Sigmoid colon (tissue), 7 donors: ENCODE results near the gene PDPK1. TPM values are rescaled to one million over a fixed set of nuclear protein-coding genes. Genes with fewer than 3 reads are reported as not detected.

ENCODE experiments used
- DNase-seq: peaks from one replicate; pipeline ENCODE4 v3.0.0-alpha.2; 2019
- H3K27ac ChIP-seq, 4 donors: fragments of 200-600 bp; sonication (generic); one replicate each; pipeline ENCODE4 v1.5.1; 2016 to 2019; ENCODE audit warnings: mild to moderate bottlenecking in 1 of 4
- H3K27me3 ChIP-seq, 3 donors: fragments of 200-600 bp; sonication (generic); one replicate each; pipeline ENCODE4 v1.5.1; 2019; ENCODE audit warnings: mild to moderate bottlenecking in 1 of 3
- H3K36me3 ChIP-seq, 4 donors: fragments of 200-600 bp; sonication (generic); one replicate each; pipeline ENCODE4 v1.5.1; 2016 to 2019
- H3K4me1 ChIP-seq, 4 donors: fragments of 200-600 bp; sonication (generic); one replicate each; pipeline ENCODE4 v1.5.1; 2017 to 2019
- H3K4me3 ChIP-seq, 4 donors: fragments of 200-600 bp; sonication (generic); one replicate each; pipeline ENCODE4 v1.5.1; 2017 to 2019; ENCODE audit warnings: mild to moderate bottlenecking in 2 of 4, moderate library complexity in 1 of 4
- H3K9me3 ChIP-seq, 4 donors: fragments of 200-600 bp in 3 of 4; sonication (generic) in 3 of 4; one replicate each; pipeline versions ENCODE4 v1.5.1 to v1.6.1; 2013 to 2019
- EP300 ChIP-seq, 4 donors: sonication (generic); formaldehyde crosslinking; IDR thresholded peaks; one replicate each; pipeline ENCODE4 v1.6.1; 2017; ENCODE audit warnings: antibody characterized with exemption in 4 of 4
- POLR2A ChIP-seq, 2 donors: fragments of 450-650 bp; IDR thresholded peaks; one replicate each; pipeline ENCODE4 v1.6.1; 2016; ENCODE audit warnings: antibody characterized with exemption in 2 of 2, mild to moderate bottlenecking in 2 of 2, moderate library complexity in 2 of 2
- POLR2AphosphoS5 ChIP-seq, 4 donors: sonication (generic); formaldehyde crosslinking; IDR thresholded peaks; one replicate each; pipeline ENCODE4 v1.6.1; 2017; ENCODE audit warnings: antibody characterized with exemption in 4 of 4
- WGBS, 2 donors: extraction: QIAGEN DNeasy Blood & Tissue Kit; methylation state at CpG; one replicate each; pipeline ENCODE4 v1.1.7; 2013; 5-methylcytosine and 5-hydroxymethylcytosine counted together
- intact Hi-C: fragments of 100-400 bp; cut with DNase I; formaldehyde crosslinking; loops from one replicate; pipeline ENCODE4 v1.15.1; 2023
- polyA plus RNA-seq, 3 donors: library from polyadenylated mRNA; stranded (reverse); fragments of 200-250 nt; gene quantifications; one replicate each; pipeline ENCODE4 v1.2.3, GENCODE V29; 2013
- total RNA-seq, 4 donors: library from RNA; depleted of rRNA; stranded (reverse); fragments of >200 nt; gene quantifications; one replicate each; pipeline ENCODE4 v1.1.0, GENCODE V29; 2016
- TF ChIP-seq, protein P1 (sequence below), 4 experiments: fragments of 450-650 bp in 3 of 4; fragments of 200-600 bp in 1 of 4; IDR thresholded peaks; one replicate each; pipeline ENCODE4 v1.5.1; 2016 to 2019; ENCODE audit warnings: antibody characterized with exemption in 4 of 4, mild to moderate bottlenecking in 3 of 4, moderate library complexity in 2 of 4
- donor health status: healthy with polysubstance abuse.
- donor health status: Bipolar disorder and iron deficiency.
- donor health status: healthy.

PDPK1 gene
- total and polyA plus RNA-seq, 7 donors = 22.7 to 32.2 (median 31.0) TPM

- Histone ChIP-seq H3K36me3 (peaks cover 0 to 27% (median 7%) of the 10 kb centered on the region in 4 donors), H3K27ac (peak overlapping the region; percentile 36 to 70 (median 47)), H3K27me3 (no peaks in the 10 kb centered on the region), H3K4me3 (peak overlapping the region in 3 of 4 donors; percentile 1 to 40 (median 35)), H3K4me1 (peaks cover 0 to 45% (median 25%) of the 10 kb centered on the region in 4 donors), H3K9me3 (no peaks in the 10 kb centered on the region)
- WGBS, 2 donors = 40% methylated on average over 23 of the region's 23 CpGs
- intact Hi-C loops = loop anchor here (1.0 to 10.0 kb wide), 5 partner anchors 26 to 226 kb away; partner anchors contain the start of genes ABCA3, CCNF and TBC1D24
- no peak for TF ChIP-seq POLR2A (IDR thresholded peaks at IDR 0.05)
- TF ChIP-seq, protein P1, sequence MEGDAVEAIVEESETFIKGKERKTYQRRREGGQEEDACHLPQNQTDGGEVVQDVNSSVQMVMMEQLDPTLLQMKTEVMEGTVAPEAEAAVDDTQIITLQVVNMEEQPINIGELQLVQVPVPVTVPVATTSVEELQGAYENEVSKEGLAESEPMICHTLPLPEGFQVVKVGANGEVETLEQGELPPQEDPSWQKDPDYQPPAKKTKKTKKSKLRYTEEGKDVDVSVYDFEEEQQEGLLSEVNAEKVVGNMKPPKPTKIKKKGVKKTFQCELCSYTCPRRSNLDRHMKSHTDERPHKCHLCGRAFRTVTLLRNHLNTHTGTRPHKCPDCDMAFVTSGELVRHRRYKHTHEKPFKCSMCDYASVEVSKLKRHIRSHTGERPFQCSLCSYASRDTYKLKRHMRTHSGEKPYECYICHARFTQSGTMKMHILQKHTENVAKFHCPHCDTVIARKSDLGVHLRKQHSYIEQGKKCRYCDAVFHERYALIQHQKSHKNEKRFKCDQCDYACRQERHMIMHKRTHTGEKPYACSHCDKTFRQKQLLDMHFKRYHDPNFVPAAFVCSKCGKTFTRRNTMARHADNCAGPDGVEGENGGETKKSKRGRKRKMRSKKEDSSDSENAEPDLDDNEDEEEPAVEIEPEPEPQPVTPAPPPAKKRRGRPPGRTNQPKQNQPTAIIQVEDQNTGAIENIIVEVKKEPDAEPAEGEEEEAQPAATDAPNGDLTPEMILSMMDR (IDR thresholded peaks at IDR 0.05) = peak; percentile 98 to 99 (median 98)
- no peak for TF ChIP-seq EP300 (IDR thresholded peaks at IDR 0.05)
- TF ChIP-seq POLR2AphosphoS5 (IDR thresholded peaks at IDR 0.05) = peak in 1 of 4 donors; percentile 23
- peak; percentile 93 for DNase-seq
Measured at GRCh38 chr16:2500918-2501750, 36.7 kb upstream of the PDPK1 start.

DNA sequence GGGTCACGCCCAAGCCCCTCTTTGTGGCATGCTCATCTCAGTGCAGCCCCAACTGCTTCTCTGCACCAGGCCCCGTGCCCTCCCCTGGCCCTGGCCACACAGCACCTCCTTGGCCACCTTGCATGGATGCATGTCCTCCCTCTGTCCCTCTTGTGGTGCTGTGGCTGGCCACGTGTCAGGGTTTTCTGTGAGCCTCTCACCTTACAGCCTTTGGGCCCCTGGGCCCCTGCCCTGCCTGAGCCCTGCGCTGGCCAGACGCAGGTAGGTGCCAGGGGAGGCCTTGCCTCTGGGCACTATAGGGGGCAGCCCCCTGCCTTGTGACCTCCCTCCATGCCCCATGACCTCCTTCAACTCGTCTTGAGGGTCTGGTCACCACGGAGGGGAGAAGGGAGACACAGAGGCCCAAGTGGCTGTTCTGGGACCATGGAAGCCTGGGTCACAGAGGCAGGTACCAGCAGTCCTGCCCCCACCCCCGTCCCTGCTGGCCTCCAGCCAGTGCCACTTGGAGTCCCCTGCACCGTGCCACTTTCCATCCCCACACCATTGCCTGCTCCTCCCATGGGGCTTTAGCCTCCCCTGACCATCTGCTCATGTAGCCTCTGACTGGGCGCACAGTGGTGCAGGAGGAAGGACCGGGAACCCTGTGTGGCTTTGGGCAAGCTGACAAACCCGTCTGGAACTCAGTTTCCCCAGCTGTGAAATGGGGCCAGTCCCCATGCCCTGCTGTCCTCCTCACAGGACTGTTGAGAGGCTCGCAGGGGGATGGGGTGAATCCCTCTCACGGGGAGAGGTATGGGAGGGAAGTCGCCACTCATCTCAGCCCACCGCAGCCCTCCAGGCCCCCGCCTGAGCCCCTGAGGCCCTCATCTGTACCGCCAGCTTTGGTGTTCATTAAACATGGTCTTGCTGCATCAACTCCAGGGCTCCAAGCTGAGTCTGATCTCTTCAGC, 35.6 kb upstream of the PDPK1 start:
- 86 to 88% methylated on average over 18 of the region's 18 CpGs for WGBS, 2 donors
- Histone ChIP-seq H3K4me1 (peaks cover 0 to 41% (median 25%) of the 10 kb centered on the region in 4 donors), H3K27me3 (no peaks in the 10 kb centered on the region), H3K27ac (peak overlapping the region in 3 of 4 donors; percentile 43 to 70 (median 46)), H3K4me3 (peak overlapping the region in 1 of 4 donors; percentile 35), H3K36me3 (peaks cover 0 to 16% (median 4%) of the 10 kb centered on the region in 4 donors), H3K9me3 (no peaks in the 10 kb centered on the region)
- no peak for DNase-seq
- intact Hi-C loops = loop anchor here (1.0 to 10.0 kb wide), 5 partner anchors 27 to 227 kb away; partner anchors contain the start of genes ABCA3, CCNF and TBC1D24
- TF ChIP-seq, protein P1 (IDR thresholded peaks at IDR 0.05) = no peak
- TF ChIP-seq POLR2AphosphoS5 (IDR thresholded peaks at IDR 0.05) (no peak), POLR2A (IDR thresholded peaks at IDR 0.05) (no peak), EP300 (IDR thresholded peaks at IDR 0.05) (no peak)

DNA sequence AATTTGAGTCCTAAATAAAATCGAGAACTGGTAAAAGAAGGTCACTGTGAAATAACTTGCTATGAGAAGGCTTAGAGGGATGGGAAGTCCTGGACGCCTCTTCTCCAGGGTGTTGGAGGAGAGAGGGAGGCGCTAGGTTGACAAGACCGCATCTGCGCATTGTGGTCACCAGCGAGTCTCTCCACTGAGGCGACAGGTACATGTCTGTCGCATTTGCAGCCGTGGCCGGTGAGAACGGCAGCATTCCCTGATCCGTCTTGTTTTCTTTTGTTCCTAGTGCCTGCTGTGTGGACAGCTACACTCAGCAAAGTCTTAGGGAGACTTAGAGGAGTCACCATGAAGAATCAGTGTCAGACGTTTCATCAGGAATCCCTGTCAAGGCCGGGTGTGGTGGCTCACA, 32.1 kb upstream of the PDPK1 start:
- intact Hi-C loops = loop anchor here (10.0 kb wide), 1 partner anchor 231 kb away; no protein-coding TSS in a partner anchor
- no peak for DNase-seq
- TF ChIP-seq EP300 (IDR thresholded peaks at IDR 0.05) = no peak
- H3K4me1 ChIP-seq = peaks cover 0 to 25% (median 14%) of the 10 kb centered on the region in 4 donors
- H3K9me3 ChIP-seq = no peaks in the 10 kb centered on the region
- no peaks in the 10 kb centered on the region for H3K27me3 ChIP-seq
- H3K36me3 ChIP-seq = no peaks in the 10 kb centered on the region
- H3K4me3 ChIP-seq = no peak overlapping the region
- WGBS, 2 donors = 92 to 94% methylated on average over 14 of the region's 14 CpGs
- H3K27ac ChIP-seq = no peak overlapping the region

- 60 to 85% methylated on average over 14 of the region's 14 CpGs for WGBS, 2 donors
- Histone ChIP-seq H3K4me3 (no peak overlapping the region), H3K36me3 (no peaks in the 10 kb centered on the region), H3K27ac (peak overlapping the region in 3 of 4 donors; percentile 43 to 65 (median 58)), H3K9me3 (no peaks in the 10 kb centered on the region), H3K27me3 (no peaks in the 10 kb centered on the region), H3K4me1 (peaks cover 0 to 21% (median 13%) of the 10 kb centered on the region in 4 donors)
- no peak for TF ChIP-seq POLR2A (IDR thresholded peaks at IDR 0.05)
- TF ChIP-seq EP300 (IDR thresholded peaks at IDR 0.05) = no peak
- TF ChIP-seq POLR2AphosphoS5 (IDR thresholded peaks at IDR 0.05) = peak in 1 of 4 donors; percentile 17
- TF ChIP-seq, protein P1 (IDR thresholded peaks at IDR 0.05) = no peak
- intact Hi-C loops = loop anchor here (10.0 kb wide), 1 partner anchor 232 kb away; no protein-coding TSS in a partner anchor
- peak; percentile 76 for DNase-seq
Measured at GRCh38 chr16:2507052-2507659, 30.7 kb upstream of the PDPK1 start.
